Naive thymus-derived CD8-positive, alpha-beta T cell (primary cell): Measurements from ENCODE around the gene NAA40. TPM values are rescaled to one million over a fixed set of nuclear protein-coding genes. Genes with fewer than 3 reads are reported as not detected.

ENCODE experiments used
- ATAC-seq, 2 donors: fragments of 150-1000 bp; cut with Tn5 transposase in 1 of 2; sonication (Bioruptor Pico), chemical (Tn5 transposase) in 1 of 2; 1 replicate in 1 of 2; 2 replicates in 1 of 2; pipeline ENCODE4 v1.10.0; 2021; ENCODE audit warnings: mild to moderate bottlenecking in 2 of 2, moderate library complexity in 2 of 2
- POLR2A ChIA-PET: fragments of 350-600 bp; sonication (Branson Sonifier 250); formaldehyde crosslinking; loops from one replicate; lab custom pipeline; 2021; ENCODE audit warnings: antibody characterized with exemption; lab: Charles Lee
- DNase-seq, 10 donors: peaks; one replicate each; pipeline versions ENCODE4 v3.0.0 to v3.0.0-alpha.2; 2020 to 2022
- H3K27ac Mint-ChIP-seq, 10 donors: one replicate each; pipeline ENCODE4 v1.8.0; 2020 to 2022; ENCODE audit warnings: mild to moderate bottlenecking in 10 of 10, mixed read lengths in 10 of 10, moderate library complexity in 4 of 10, inconsistent platforms in 1 of 10
- H3K27me3 Mint-ChIP-seq, 5 donors: one replicate each; pipeline ENCODE4 v1.8.0; 2021 to 2022; ENCODE audit warnings: mixed read lengths in 5 of 5
- H3K36me3 Mint-ChIP-seq, 3 donors: one replicate each; pipeline ENCODE4 v1.8.0; 2020 to 2022; ENCODE audit warnings: mixed read lengths in 3 of 3, mild to moderate bottlenecking in 2 of 3, inconsistent platforms in 1 of 3
- H3K4me1 Mint-ChIP-seq, 4 donors: one replicate each; pipeline ENCODE4 v1.8.0; 2021 to 2022; ENCODE audit warnings: mixed read lengths in 4 of 4
- H3K4me3 Mint-ChIP-seq, 10 donors: one replicate each; pipeline ENCODE4 v1.8.0; 2020 to 2022; ENCODE audit warnings: mild to moderate bottlenecking in 10 of 10, mixed read lengths in 10 of 10, moderate library complexity in 6 of 10, inconsistent platforms in 1 of 10
- H3K9me3 Mint-ChIP-seq, 9 donors: one replicate each; pipeline ENCODE4 v1.8.0; 2020 to 2022; ENCODE audit warnings: mixed read lengths in 9 of 9, mild to moderate bottlenecking in 3 of 9, inconsistent platforms in 1 of 9, moderate library complexity in 1 of 9
- polyA plus RNA-seq, 3 donors: library from polyadenylated mRNA; unstranded; fragments of 300-500 nt; fragmentation: Illumina TruSeq; gene quantifications; one replicate each; pipeline ENCODE4 v1.2.3, GENCODE V29; 2021
- total RNA-seq, 8 experiments: library from RNA in 2 of 8; stranded (reverse) in 2 of 8; gene quantifications; one replicate each; pipeline ENCODE4 v1.2.3 and lab custom pipeline; 2021 to 2026

NAA40 gene
- total RNA-seq (10 to 100 TPM; 24.2 to 28.0 TPM), polyA plus RNA-seq (10 to 100 TPM in 2 of 3 donors, 1 to 10 TPM in 1; 6.2 to 14.6 (median 11.7) TPM), total RNA-seq (lab: John Stamatoyannopoulos, UW) (26.4 to 51.6 (median 41.1) reads per million in 6 experiments)

- Mint-ChIP-seq H3K27ac (peak within 1 kb of the TSS; percentile 79 to 95 (median 93)), H3K4me3 (peak within 1 kb of the TSS; percentile 85 to 97 (median 96)), H3K9me3 (no peaks in the 10 kb centered on the region), H3K36me3 (peaks cover 0 to 6% (median 0%) of the 10 kb centered on the region in 3 donors), H3K4me1 (peaks cover 9 to 41% (median 29%) of the 10 kb centered on the region in 4 donors), H3K27me3 (no peaks in the 10 kb centered on the region)
- DNase-seq (peak; percentile 84 to 95 (median 89)), ATAC-seq (peak; percentile 86 to 91)
- POLR2A ChIA-PET, result interaction anchor here (0.6 to 1.2 kb wide), 5 partner anchors 18 to 346 kb away, joined by 3 to 4 read pairs (median 3); partner anchors contain the start of gene COX8A
Observed at GRCh38 chr11:63938479-63939396, at the start of gene NAA40. Gene NAA40 (plus strand): TSS chr11:63939002. CDS start chr11:63939097, 95 bp downstream.

- peaks cover 0 to 22% (median 4%) of the 10 kb centered on the region in 3 donors for H3K36me3 Mint-ChIP-seq
- DNase-seq (no peak), ATAC-seq (no peak)
- H3K4me1 Mint-ChIP-seq, result peaks cover 46 to 87% (median 79%) of the 10 kb centered on the region in 4 donors
- H3K27me3 Mint-ChIP-seq, result no peaks in the 10 kb centered on the region
- POLR2A ChIA-PET, result interaction anchor here (0.9 to 3.8 kb wide), 5 partner anchors 9 to 50 kb away, joined by 3 to 34 read pairs (median 5); partner anchors contain the start of gene MARK2
- no peaks in the 10 kb centered on the region for H3K9me3 Mint-ChIP-seq
- peak overlapping the region; percentile 66 to 96 (median 94) for H3K27ac Mint-ChIP-seq
- peak overlapping the region; percentile 88 to 98 (median 94) for H3K4me3 Mint-ChIP-seq
Observed at GRCh38 chr11:63889344-63889743, 49.5 kb upstream of the NAA40 start.

GRCh38 chr11:63890368-63890767 lies 48.4 kb upstream of the NAA40 start:
- ATAC-seq, result no peak
- no peaks in the 10 kb centered on the region for H3K27me3 Mint-ChIP-seq
- H3K4me3 Mint-ChIP-seq, result peak overlapping the region; percentile 7 to 98 (median 92)
- peaks cover 4 to 28% (median 4%) of the 10 kb centered on the region in 3 donors for H3K36me3 Mint-ChIP-seq
- H3K4me1 Mint-ChIP-seq, result peaks cover 46 to 80% (median 77%) of the 10 kb centered on the region in 4 donors
- POLR2A ChIA-PET, result interaction anchor here (0.6 to 3.8 kb wide), 6 partner anchors 7 to 66 kb away, joined by 3 to 34 read pairs (median 4); partner anchors contain the start of gene MARK2
- no peaks in the 10 kb centered on the region for H3K9me3 Mint-ChIP-seq
- H3K27ac Mint-ChIP-seq, result peak overlapping the region; percentile 13 to 96 (median 88)
- DNase-seq, result no peak

- no peaks in the 10 kb centered on the region for H3K9me3 Mint-ChIP-seq
- H3K36me3 Mint-ChIP-seq, result peaks cover 4 to 47% (median 14%) of the 10 kb centered on the region in 3 donors
- H3K4me1 Mint-ChIP-seq, result peaks cover 47 to 88% (median 80%) of the 10 kb centered on the region in 4 donors
- H3K27ac Mint-ChIP-seq, result peak overlapping the region in 9 of 10 donors; percentile 28 to 96 (median 74)
- POLR2A ChIA-PET, result interaction anchor here (0.7 to 1.7 kb wide), 7 partner anchors 8 to 54 kb away, joined by 3 to 7 read pairs (median 4); no protein-coding TSS in a partner anchor
- ATAC-seq, result no peak
- no peaks in the 10 kb centered on the region for H3K27me3 Mint-ChIP-seq
- no peak for DNase-seq
- peak overlapping the region in 6 of 10 donors; percentile 36 to 94 (median 80) for H3K4me3 Mint-ChIP-seq
Observed at GRCh38 chr11:63892228-63892627, 46.6 kb upstream of the NAA40 start.

GRCh38 chr11:63893355-63893754 lies 45.4 kb upstream of the NAA40 start:
- Mint-ChIP-seq H3K27me3 (no peaks in the 10 kb centered on the region), H3K36me3 (peaks cover 4 to 58% (median 18%) of the 10 kb centered on the region in 3 donors), H3K27ac (peak overlapping the region in 3 of 10 donors; percentile 9 to 75 (median 34)), H3K4me1 (peaks cover 42 to 82% (median 73%) of the 10 kb centered on the region in 4 donors), H3K4me3 (peak overlapping the region in 2 of 10 donors; percentile 13 to 43), H3K9me3 (no peaks in the 10 kb centered on the region)
- POLR2A ChIA-PET, result interaction anchor here (0.7 to 1.3 kb wide), 2 partner anchors 49 to 53 kb away, joined by 4 read pairs; no protein-coding TSS in a partner anchor
- DNase-seq, result no peak
- no peak for ATAC-seq

GRCh38 chr11:63896071-63896470 lies 42.7 kb upstream of the NAA40 start:
- H3K36me3 Mint-ChIP-seq, result peaks cover 6 to 81% (median 27%) of the 10 kb centered on the region in 3 donors
- POLR2A ChIA-PET, result no interaction called here
- DNase-seq (no peak), ATAC-seq (no peak)
- H3K4me3 Mint-ChIP-seq, result peak overlapping the region in 1 of 10 donors; percentile 34
- peak overlapping the region in 7 of 10 donors; percentile 9 to 85 (median 72) for H3K27ac Mint-ChIP-seq
- H3K4me1 Mint-ChIP-seq, result peaks cover 22 to 60% (median 48%) of the 10 kb centered on the region in 4 donors
- no peaks in the 10 kb centered on the region for H3K27me3 Mint-ChIP-seq
- no peaks in the 10 kb centered on the region for H3K9me3 Mint-ChIP-seq

- Mint-ChIP-seq H3K27ac (peak overlapping the region in 2 of 10 donors; percentile 30 to 47), H3K36me3 (peaks cover 9 to 89% (median 31%) of the 10 kb centered on the region in 3 donors), H3K9me3 (no peaks in the 10 kb centered on the region), H3K4me1 (peaks cover 13 to 54% (median 35%) of the 10 kb centered on the region in 4 donors), H3K27me3 (no peaks in the 10 kb centered on the region), H3K4me3 (no peak overlapping the region)
- POLR2A ChIA-PET, result interaction anchor here (0.6 to 1.0 kb wide), 3 partner anchors 8 to 69 kb away, joined by 4 to 5 read pairs (median 4); no protein-coding TSS in a partner anchor
- no peak for ATAC-seq
- no peak for DNase-seq
Observed at GRCh38 chr11:63897459-63898146, 41.2 kb upstream of the NAA40 start.

- Mint-ChIP-seq H3K9me3 (no peaks in the 10 kb centered on the region), H3K4me1 (peaks cover 7 to 32% (median 13%) of the 10 kb centered on the region in 4 donors), H3K36me3 (peaks cover 5 to 96% (median 29%) of the 10 kb centered on the region in 3 donors), H3K4me3 (no peak overlapping the region), H3K27ac (peak overlapping the region in 3 of 10 donors; percentile 17 to 79 (median 70)), H3K27me3 (no peaks in the 10 kb centered on the region)
- DNase-seq (no peak), ATAC-seq (no peak)
- POLR2A ChIA-PET, result no interaction called here
Observed at GRCh38 chr11:63901660-63902059, 37.1 kb upstream of the NAA40 start.

GRCh38 chr11:63903884-63904283 lies 34.9 kb upstream of the NAA40 start:
- H3K27ac Mint-ChIP-seq, result peak overlapping the region in 2 of 10 donors; percentile 59 to 61
- H3K4me1 Mint-ChIP-seq, result peaks cover 0 to 24% (median 8%) of the 10 kb centered on the region in 4 donors
- no peak overlapping the region for H3K4me3 Mint-ChIP-seq
- no peak for ATAC-seq
- H3K9me3 Mint-ChIP-seq, result no peaks in the 10 kb centered on the region
- peaks cover 5 to 83% (median 18%) of the 10 kb centered on the region in 3 donors for H3K36me3 Mint-ChIP-seq
- H3K27me3 Mint-ChIP-seq, result no peaks in the 10 kb centered on the region
- POLR2A ChIA-PET, result no interaction called here
- DNase-seq, result no peak

- Mint-ChIP-seq H3K27me3 (no peaks in the 10 kb centered on the region), H3K4me3 (no peak overlapping the region), H3K9me3 (no peaks in the 10 kb centered on the region), H3K27ac (no peak overlapping the region), H3K36me3 (peaks cover 5 to 77% (median 14%) of the 10 kb centered on the region in 3 donors), H3K4me1 (peaks cover 0 to 24% (median 8%) of the 10 kb centered on the region in 4 donors)
- POLR2A ChIA-PET, result interaction anchor here (2.8 kb wide), 1 partner anchor 67 kb away, joined by 20 read pairs; the partner anchor contains the start of gene MARK2
- no peak for ATAC-seq
- DNase-seq, result no peak
Observed at GRCh38 chr11:63904743-63905142, 34.1 kb upstream of the NAA40 start.

- DNase-seq (no peak), ATAC-seq (no peak)
- Mint-ChIP-seq H3K27me3 (no peaks in the 10 kb centered on the region), H3K36me3 (peaks cover 5 to 78% (median 14%) of the 10 kb centered on the region in 3 donors), H3K27ac (peak overlapping the region in 3 of 10 donors; percentile 18 to 85 (median 43)), H3K4me1 (peaks cover 0 to 24% (median 8%) of the 10 kb centered on the region in 4 donors), H3K9me3 (no peaks in the 10 kb centered on the region), H3K4me3 (no peak overlapping the region)
- POLR2A ChIA-PET, result interaction anchor here (2.8 kb wide), 1 partner anchor 67 kb away, joined by 20 read pairs; the partner anchor contains the start of gene MARK2
Observed at GRCh38 chr11:63905179-63905578, 33.6 kb upstream of the NAA40 start.
